GM18517 (cell line): ENCODE measurements around the gene MMP24OS.
A peak's percentile ranks its signal among the peaks of the same experiment; 100 is the strongest.

Experiments used
- ATAC-seq: cut with Tn5 transposase; IDR thresholded peaks from one replicate; pipeline ENCODE4 v1.9.1; 2021; ENCODE audit warnings: mild to moderate bottlenecking, moderate library complexity; ENCODE audit not compliant: unreplicated experiment

MMP24OS gene

GRCh38 chr20:35291654-35292503 lies 14.0 kb upstream of the MMP24OS start, which contains the start of gene FAM83C:
TSS of gene FAM83C (minus strand) at chr20:35292425. CDS start at chr20:35292304, 121 bp downstream.
- ATAC-seq: no peak

DNA sequence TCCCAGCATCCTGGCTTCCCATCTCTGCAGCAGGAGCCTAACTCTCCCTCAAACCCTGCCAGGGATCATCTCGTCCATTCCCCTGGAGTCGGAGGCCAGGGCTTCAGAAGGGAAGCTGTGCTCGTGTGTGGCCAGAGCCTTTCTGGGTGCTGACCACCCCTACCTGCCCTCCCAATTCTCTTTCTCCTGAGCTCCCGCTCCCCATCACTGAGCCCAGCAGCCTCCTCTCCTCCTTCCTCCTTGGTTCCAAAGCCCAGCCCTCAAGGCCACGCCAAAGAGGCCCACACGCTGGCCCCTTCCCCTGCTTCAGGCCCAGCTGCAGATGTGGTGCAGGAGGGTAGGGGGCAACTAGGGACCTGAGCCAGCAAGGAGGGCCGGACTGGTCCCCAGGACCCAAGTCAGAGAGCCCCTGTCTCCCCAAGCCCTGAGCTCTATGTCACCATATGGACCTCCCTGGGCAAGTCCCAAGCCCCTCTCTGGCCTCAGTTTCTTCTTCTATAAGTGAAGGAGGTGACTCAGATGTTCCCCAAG lies 13.0 kb upstream of the MMP24OS start:
- ATAC-seq: no peak

DNA sequence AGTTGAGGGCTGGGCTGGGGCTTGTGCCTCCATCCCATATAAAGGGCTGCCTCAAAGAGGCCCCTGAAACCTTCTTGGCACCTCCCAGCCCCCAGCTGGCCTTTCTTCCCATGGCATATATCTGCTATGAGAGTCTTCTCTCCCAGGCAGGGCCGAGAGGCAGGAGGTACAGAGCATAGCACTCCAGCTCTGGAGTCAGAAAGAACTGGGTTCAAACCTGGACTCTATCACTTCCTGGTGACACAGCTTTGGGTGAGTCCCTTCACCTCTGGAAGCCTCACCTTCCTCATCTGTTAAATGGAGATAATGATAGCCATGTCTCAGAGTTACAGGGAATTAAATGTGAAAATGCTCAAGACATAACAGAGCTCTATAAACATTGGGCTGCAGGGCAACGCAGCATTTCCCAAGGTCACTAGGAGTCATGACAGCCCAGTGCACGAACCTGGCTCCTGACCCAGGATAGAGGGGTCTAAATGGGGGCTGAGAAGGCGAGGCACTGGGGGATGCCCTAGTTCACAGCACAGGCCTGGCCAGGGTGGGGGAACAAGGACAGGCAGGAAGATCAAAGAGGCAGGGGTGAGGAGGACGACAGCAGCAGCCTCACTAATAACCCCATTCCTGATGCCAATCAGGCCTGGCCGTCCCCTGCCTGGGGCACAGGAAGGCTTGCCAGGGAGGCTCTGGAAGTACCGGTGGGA lies 12.4 kb upstream of the MMP24OS start:
- ATAC-seq: no peak

- ATAC-seq: no peak
Measured at GRCh38 chr20:35288325-35289060, 10.6 kb upstream of the MMP24OS start.

- no peak for ATAC-seq
Measured at GRCh38 chr20:35287509-35288324, 9.8 kb upstream of the MMP24OS start.

DNA sequence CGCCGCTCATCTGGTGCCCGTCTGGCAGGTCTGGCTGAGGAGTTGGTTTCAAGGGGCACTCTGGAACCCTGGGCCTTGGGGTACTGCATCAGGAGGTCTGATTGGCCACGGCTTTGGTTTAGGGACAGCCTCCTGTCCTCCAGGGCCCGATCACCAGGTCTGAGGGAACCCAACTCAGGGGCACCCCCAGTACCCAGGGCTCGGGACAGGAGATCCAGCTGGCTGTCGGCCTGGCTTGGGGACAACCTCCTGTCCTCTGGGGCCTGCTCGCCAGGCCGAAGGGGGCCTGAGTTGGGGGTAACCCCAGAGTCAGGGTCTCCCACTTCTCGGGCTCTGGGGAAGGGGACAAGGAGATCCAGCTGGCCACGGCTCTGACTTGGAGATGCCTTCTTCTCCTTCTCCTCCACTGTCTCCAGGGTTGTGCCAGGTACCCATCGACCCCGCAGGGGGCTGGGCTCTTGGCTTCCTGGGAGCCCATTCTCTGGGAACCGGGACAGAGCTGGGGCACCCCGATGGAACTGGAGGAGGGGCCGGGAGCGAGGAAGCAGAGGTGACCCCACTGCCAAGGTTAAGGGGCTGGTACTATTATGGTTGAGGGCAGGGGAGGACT lies 9.1 kb upstream of the MMP24OS start:
- ATAC-seq: no peak

GRCh38 chr20:35286077-35286898 lies 8.4 kb upstream of the MMP24OS start:
- no peak for ATAC-seq

DNA sequence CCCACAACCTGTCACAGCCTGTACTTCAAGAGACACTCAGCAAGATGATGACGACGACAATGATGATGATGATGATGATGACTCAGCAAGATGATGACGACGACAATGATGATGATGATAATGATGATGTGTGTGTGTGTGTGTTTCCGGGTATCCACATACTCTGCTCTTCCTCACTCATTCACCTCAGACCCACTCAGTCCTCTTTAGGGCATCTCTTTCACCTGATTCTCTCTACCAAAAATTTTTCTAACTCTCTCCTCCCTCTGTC lies 7.8 kb upstream of the MMP24OS start:
- no peak for ATAC-seq

GRCh38 chr20:35284992-35285805 lies 7.3 kb upstream of the MMP24OS start:
- no peak for ATAC-seq

- ATAC-seq: peak; percentile 70
Measured at GRCh38 chr20:35284267-35284991, 6.5 kb upstream of the MMP24OS start, which contains the start of gene EIF6. TSS of gene EIF6 (minus strand) at chr20:35284772. CDS start at chr20:35284487, 285 bp downstream.

- peak; percentile 12 for ATAC-seq
Measured at GRCh38 chr20:35283441-35284266, 5.7 kb upstream of the MMP24OS start.

DNA sequence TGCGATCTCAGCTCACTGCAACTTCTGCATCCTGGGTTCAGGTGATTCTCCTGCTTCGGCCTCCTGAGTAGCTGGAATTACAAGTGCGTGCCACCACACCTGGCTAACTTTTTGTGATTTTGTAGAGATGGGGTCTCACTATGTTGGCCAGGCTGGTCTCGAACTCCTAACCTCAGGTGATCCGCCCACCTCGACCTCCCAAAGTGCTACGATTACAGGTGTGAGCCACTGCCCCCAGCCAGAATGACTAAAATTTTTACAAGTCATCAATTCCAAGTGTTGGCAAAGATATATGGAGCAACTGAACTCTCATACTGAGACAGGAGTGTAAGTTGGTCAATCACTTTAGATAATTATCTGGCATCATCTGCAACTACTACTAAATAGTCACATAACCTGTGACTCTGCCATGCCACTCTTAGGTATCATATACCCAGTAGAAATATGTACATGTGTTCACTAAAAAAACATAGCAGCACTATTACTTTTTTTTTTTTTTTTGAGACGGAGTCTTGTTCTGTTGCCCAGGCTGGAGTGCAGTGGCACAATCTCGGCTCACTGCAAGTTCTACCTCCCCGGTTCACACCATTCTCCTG lies 3.7 kb upstream of the MMP24OS start:
- ATAC-seq: no peak

GRCh38 chr20:35280523-35280922 lies 2.6 kb upstream of the MMP24OS start:
- ATAC-seq: no peak

DNA sequence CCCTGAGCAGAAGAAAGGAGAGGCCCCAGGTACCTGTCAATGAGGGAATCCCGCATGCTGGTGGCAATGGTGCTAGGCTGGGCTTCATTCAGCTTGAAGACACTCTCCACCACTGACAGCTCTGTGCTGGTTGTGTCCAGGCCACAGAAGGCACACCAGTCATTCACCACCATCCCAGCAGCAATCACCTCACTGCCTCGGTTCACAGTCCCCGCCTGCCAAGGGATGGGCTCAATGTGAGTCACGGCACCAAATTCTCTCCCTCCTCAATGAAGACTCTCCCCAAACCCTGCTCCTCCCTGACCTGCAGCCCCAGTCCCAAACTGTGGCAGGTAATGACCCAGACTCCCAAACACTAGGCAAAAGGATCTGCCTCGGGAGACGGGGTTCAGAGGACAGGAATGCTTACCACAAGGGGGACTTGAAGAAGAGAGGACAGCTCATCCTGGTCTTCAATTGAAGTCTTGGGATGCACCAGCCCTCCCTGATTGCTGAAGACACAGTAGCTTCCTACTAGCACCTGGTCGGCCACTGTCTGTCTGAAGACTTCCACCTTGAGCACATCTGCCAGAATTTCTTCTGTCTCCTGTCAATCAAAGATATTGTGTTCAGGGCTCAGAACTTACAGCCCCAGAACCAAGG lies 1.7 kb upstream of the MMP24OS start:
- ATAC-seq: no peak

DNA sequence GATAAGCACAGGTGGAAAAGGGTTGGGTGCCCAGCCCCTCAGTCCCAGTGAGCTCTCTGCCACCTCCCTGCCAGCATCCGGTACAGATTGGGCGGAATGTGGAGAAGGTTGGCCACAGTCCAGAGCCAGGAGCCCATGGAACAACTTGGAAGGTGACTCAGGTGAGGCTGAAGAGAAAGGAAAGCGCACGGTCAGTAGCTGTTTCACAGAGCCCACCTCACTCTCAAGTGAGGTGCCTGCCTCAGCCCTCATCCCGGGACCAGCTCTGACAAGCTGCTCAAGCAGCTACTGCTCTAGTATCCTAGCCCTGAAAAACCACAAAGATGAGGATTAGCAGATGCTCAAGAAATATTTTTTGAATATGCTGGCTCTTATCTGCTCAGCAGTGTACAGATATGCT lies 1.1 kb upstream of the MMP24OS start:
- no peak for ATAC-seq

DNA sequence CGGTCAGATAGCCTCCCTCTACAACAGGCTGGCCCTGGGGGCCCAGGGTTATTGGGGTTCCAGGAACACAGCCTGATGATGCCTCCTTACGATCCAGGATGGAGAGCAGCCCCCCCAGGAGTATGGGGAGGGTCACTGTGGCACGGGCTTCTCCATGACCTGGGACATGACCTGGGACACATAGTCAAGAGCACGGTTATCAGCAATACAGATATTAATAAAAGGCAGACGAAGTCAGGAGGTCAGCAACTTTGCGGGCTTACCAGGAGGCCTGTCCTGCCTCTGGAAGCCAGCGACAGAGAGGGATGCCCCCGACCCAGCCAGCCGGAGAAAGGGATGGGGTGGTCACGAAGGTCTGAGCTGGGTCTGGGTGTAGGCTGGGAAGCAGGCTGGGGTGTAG lies 795 bp downstream of the MMP24OS start:
- ATAC-seq: peak; percentile 12
